ENCODE data around the gene PDE4B.

The PDE4B gene

GRCh38 chr1:66245691-66246090 is 453.0 kb downstream of the PDE4B start:
- DNase-seq: no peak

- no peak for DNase-seq
Measured at GRCh38 chr1:66246351-66247269, 453.9 kb downstream of the PDE4B start.

GRCh38 chr1:66247415-66248208 is 454.9 kb downstream of the PDE4B start:
- DNase-seq: no peak

GRCh38 chr1:66248257-66248656 is 455.6 kb downstream of the PDE4B start:
- no peak for DNase-seq

GRCh38 chr1:66248746-66249145 is 456.1 kb downstream of the PDE4B start:
- DNase-seq: no peak

GRCh38 chr1:66250075-66250474 is 457.4 kb downstream of the PDE4B start:
- DNase-seq: no peak

GRCh38 chr1:66250478-66250877 is 457.8 kb downstream of the PDE4B start:
- DNase-seq: no peak

GRCh38 chr1:66251546-66251945 is 458.9 kb downstream of the PDE4B start:
- no peak for DNase-seq

- peak; percentile 20 to 61 for DNase-seq
Measured at GRCh38 chr1:66253330-66253921, 460.7 kb downstream of the PDE4B start.

GRCh38 chr1:66254785-66255184 is 462.1 kb downstream of the PDE4B start:
- no peak for DNase-seq

GRCh38 chr1:66256629-66257572 is 464.2 kb downstream of the PDE4B start:
- DNase-seq: no peak

GRCh38 chr1:66258404-66259105 is 465.9 kb downstream of the PDE4B start:
- DNase-seq: no peak

GRCh38 chr1:66261364-66261763 is 468.7 kb downstream of the PDE4B start:
- no peak for DNase-seq

GRCh38 chr1:66262208-66262963 is 469.7 kb downstream of the PDE4B start:
- DNase-seq: no peak

- DNase-seq: no peak
Measured at GRCh38 chr1:66265268-66265667, 472.6 kb downstream of the PDE4B start.

GRCh38 chr1:66265796-66266195 is 473.1 kb downstream of the PDE4B start:
- no peak for DNase-seq

GRCh38 chr1:66266350-66266749 is 473.7 kb downstream of the PDE4B start:
- DNase-seq: peak in 1 of 2 experiments; percentile 8

GRCh38 chr1:66266756-66267155 is 474.1 kb downstream of the PDE4B start:
- no peak for DNase-seq

- no peak for DNase-seq
Measured at GRCh38 chr1:66267201-66267940, 474.7 kb downstream of the PDE4B start.

GRCh38 chr1:66269222-66269621 is 476.5 kb downstream of the PDE4B start:
- no peak for DNase-seq

Data from NCI-H2081 (cell line).